GM18526 (cell line): ENCODE results near the gene TEP1.
A peak's percentile ranks its signal among the peaks of the same experiment; 100 is the strongest.

Source experiments
- POLR2A ChIP-seq: IDR thresholded peaks from 3 replicates; pipeline ENCODE4 v1.6.1; 2011; ENCODE audit not compliant: insufficient read length; ENCODE audit errors: extremely low read depth

TEP1 gene

DNA sequence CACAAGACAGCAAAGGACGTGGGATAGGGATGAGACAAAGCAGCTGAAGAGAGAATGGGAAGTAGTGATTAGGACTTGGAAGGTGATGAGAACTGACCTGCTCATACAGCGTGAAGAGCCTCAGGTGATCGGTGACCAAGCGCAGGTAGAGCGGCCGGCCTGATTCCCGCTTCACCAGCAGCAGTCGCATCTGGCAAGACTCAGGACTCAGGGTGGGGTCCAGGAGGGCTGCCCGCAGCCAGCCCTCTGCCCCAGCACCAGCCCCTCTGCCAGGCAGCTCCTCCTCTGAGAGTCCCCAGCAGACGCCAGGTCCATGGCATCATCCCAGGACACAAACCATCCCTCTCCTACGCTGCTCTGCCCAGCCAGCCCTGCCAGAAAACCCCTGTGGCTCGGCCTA lies 30.8 kb downstream of the TEP1 start:
- no peak for TF ChIP-seq POLR2A

DNA sequence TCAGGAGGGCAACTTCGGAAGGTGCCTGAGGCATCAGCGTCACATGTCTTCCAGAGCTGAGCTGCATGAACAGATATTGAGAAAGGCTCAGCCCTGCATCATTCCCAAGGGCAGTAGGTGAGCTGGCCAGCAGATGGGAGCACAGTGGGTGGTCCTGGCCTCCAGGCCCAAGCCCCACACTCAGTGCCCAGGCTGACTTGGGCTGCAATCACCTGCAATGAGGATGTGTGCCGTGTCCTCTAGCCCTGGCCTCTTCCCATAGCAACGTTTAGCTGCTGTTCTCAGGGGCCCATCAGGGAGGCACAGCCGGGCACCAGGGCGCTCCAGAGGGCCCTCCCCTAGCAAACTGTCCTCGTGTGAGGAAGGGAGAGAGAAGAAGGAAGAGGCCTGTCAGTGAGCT lies 32.0 kb downstream of the TEP1 start:
- TF ChIP-seq POLR2A: no peak

DNA sequence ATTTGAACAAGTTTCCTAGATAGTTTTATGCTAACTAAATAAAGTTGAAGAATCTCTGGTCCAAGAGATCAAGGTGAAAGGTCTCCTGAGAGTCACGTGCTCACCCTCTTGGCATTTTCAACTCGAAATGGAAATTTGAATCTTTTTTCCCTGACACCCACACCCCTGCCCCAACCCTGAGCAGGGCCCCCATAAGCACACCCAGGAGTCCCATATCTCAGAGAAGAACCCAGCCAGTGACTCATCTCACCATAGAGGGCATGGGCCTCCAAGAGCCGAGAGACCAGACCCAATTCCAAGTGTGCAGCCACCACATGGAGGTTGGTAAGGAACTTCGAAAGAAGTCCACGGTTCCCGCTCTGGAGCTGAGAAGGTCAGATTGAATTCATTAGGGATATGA lies 32.6 kb downstream of the TEP1 start:
- no peak for TF ChIP-seq POLR2A

DNA sequence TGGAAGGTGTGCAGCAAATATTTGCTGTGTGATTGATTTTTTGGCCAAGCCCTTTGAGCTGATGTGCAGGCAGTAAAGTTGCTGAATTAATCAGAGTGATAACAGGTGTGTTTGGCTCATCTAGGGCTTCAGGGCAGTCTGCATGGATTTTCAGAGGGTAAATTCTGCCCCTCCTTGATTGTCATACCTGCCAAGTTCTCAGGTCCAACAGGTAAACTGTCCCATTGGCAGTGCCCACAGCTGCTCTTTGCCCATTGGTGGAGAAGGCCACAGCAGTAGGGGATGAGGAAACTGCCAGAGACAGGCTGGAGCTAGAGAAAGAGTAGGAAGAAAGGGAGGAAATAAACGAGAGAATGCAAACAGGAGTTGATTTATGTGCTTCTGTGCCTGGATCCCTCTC lies 33.6 kb downstream of the TEP1 start:
- no peak for TF ChIP-seq POLR2A

DNA sequence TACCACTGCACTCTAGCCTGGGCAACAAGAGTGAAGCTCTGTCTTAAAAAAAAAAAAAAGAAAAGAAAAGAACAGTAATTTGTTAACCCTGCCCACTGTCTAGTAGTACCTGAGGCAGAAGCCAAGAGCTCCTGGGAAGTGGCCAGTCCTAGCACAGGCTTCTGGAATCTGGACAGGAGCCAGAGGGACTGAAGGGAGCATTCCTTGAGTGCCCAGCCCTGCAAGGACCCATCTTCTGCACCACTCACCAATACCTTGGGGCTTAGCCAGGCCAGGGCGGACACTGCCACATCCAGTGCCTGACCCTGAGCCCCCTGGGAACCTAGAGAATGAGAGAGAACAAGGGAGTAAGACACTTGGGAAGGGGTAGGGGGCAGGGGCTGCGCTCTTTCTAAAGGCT lies 36.1 kb downstream of the TEP1 start:
- TF ChIP-seq POLR2A: no peak

DNA sequence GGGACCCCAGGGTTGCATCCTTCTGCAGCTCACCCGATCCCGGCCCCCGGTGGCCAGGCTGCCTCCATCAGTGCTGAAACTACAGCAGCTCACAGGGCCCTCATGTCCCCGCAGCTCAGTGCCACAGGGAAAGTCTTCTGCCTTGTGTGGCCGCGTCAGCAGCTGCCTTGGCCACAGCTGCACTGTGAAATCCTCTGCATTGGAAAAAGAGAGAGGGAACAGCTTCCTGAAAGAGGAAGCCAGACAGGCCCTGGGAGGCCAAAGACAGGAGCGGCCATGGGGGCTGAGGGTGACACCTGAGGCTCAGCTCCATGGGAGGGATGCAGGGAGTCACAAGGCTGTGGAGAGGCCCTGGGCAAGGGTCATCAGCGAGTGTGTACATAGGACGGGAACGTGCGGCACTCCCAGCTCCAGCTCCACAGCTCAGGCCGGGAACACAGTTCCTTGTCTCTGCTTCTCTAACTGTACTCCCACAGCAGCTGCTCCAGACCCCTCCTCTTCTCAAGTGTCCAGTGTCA lies 37.2 kb downstream of the TEP1 start:
- TF ChIP-seq POLR2A: no peak

DNA sequence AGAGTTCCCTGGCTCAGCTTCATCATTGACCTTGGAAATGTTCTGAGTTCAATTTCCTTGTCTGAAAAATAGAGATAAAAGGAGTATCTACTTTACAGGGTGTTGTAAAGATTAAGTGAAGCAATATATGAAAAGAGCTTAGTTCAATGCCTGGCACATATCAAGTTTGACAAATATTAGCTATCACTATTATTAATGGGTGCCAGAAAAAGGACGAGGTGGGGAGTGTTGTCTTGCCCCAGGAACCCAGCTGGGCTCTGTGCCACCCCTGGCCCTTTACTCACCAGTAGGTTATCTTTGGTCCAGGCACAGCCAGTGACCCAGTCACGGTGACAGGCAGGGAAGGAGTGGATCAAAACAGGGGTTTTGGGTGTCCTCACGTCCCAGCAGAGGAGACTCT lies 37.8 kb downstream of the TEP1 start:
- TF ChIP-seq POLR2A: no peak

DNA sequence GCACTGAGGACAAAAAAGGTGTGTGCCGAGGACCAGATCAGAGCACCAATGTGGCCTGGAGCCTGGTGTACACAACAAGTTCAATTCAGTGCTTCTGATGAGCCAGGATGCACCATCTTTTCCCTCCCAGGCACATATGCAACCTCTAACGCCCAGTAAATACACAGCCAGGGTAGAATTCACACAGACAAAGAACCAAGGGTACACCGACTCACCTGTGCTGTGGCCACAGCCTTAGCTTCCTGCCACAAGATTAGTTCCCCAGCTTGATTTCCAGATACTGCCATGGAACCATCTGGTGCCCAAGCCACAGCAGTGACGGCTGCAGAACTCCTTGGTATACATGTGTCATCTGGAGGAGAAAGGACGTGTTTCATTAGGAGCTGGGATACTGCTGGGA lies 40.5 kb downstream of the TEP1 start:
- no peak for TF ChIP-seq POLR2A

DNA sequence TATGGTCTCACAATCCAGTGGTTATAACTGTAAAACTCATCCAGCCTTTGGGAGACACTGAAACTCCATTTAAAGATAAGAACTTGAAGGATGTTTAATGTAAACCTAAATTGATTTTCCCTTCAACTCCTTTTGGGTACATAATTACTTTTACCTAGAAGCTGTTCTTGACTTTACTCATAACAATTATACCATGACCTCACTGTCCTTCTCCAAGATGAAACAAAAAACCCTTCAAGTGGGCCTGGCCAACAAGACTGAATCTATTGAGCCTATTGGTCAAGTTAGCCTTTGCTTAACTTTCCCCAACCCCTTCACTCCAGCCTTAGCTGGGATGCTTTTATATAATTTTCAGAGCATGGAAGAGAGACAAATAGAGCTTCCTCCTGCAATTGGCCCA lies 47.4 kb downstream of the TEP1 start:
- no peak for TF ChIP-seq POLR2A

DNA sequence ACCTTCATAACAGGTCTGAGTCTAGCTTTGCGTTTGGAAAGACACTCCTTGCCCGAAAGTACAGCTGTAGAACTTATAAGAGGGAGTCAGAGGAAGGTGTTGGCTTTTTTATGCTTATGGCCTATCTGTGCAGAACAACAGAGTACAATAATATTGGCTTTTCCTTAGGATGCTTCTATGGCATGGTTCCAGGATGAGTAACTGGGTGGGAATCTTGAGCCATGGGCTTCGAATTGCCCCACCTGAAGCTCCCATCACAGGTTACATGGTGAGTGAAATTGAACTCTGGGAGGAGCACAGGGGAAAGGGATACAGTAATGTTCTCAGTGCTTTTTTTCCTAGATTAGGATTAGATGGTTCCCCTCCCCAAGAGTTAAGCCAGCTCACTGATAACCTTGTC lies 56.9 kb downstream of the TEP1 start:
- no peak for TF ChIP-seq POLR2A

DNA sequence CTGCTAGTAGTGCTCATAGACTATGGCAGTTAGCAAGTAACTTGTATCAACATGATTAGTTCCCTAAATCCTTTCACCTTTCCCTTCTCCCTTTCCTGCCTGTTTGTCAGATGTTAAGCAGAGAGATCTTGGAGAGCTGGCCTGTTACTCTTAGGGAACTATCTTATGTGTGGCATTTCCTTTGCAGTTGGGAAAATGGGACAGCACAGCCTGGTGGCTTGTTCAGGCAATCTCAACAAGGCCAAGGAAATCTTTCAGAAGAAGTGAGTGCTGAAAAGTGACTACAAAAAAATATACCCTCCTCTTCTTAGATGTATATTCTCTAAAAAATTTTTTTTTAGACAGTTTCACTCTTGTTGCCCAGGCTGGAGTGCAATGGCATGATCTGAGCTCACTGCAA lies 62.4 kb downstream of the TEP1 start:
- TF ChIP-seq POLR2A: no peak

DNA sequence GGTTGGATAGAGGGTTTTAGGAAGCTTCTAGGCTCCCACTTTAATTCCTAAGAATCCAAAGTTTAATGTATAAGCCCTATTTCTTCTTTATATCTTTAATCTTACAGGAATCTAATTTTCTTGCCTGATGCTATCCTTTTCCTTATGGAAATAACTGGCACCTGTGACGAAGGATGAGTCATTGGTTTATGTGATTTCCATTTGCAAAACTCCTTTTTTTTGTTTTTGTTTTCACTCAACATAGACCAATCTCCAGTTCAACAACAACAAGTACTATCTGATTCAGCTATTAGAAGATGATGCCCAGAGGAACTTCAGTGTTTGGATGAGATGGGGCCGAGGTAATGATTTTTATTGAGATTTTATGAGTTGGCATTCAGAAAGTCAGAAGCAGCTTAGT lies 63.0 kb downstream of the TEP1 start:
- TF ChIP-seq POLR2A: no peak

DNA sequence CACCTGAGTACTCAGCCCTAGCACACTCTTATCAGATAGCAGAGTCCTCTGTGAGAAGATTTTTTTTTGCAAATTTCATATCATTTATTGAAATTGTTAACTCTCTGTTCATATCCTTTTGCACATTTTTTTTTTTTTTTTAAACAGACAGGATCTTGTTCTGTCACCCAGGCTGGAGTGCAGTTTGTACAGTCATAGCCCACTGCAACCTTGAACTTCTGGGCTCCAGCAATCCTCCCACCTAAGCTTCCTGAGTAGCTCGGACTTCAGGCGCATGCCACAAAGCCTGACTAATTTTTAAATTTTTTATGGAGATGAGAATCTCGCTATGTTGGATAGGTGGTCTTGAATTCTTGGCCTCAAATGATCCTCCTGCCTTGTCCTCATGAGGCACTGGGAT lies 65.6 kb downstream of the TEP1 start:
- no peak for TF ChIP-seq POLR2A

DNA sequence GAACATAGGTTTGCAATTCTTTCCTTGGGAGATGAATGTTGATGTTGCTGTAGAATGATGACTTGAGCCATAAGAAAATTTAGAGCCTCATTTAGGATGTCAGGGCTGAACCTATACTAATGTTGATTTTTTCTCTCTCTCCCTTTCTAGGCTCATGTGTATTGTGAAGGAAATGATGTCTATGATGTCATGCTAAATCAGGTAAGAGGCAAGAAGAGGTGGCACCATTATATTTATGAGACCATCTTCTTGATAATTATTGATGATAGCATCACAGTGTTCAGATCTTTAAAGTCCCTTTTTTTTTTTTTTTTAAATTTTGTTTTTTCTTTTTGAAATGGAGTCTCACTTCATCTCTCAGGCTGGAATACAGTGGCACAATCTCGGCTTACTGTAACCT lies 66.6 kb downstream of the TEP1 start:
- TF ChIP-seq POLR2A: no peak

DNA sequence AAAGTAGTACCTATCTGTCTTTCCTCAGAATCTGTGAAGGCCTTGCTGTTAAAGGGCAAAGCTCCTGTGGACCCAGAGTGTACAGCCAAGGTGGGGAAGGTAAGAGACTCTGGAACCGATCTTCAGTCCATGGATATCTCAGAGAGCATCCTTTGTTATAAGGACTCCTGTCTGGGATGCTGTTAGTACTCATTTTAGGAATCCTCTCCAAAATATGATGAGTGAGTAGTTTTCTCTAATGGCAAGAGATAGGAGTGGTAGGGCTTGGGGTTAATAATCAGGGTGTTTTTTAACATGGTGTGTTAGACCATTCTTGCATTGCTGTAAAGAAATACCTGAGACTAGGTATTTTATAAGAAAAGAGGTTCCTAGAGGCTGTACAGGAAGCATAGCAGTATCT lies 67.9 kb downstream of the TEP1 start:
- no peak for TF ChIP-seq POLR2A

DNA sequence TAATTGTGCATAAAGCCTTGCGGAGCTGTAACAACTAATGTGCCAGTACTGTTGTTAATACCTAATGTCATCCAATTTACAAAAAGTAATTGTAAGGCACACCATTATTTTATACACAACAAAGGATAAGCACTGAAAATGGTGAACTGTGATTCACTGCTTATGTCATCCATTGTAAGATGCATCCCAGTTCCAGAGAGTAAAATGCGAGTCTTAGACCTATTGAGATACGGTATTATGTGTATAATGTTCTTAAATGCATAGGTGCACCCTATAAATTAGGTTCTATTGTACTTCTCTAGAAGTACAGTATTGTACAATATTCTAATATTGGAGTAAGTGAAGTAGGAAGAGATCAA lies 69.5 kb downstream of the TEP1 start:
- no peak for TF ChIP-seq POLR2A

DNA sequence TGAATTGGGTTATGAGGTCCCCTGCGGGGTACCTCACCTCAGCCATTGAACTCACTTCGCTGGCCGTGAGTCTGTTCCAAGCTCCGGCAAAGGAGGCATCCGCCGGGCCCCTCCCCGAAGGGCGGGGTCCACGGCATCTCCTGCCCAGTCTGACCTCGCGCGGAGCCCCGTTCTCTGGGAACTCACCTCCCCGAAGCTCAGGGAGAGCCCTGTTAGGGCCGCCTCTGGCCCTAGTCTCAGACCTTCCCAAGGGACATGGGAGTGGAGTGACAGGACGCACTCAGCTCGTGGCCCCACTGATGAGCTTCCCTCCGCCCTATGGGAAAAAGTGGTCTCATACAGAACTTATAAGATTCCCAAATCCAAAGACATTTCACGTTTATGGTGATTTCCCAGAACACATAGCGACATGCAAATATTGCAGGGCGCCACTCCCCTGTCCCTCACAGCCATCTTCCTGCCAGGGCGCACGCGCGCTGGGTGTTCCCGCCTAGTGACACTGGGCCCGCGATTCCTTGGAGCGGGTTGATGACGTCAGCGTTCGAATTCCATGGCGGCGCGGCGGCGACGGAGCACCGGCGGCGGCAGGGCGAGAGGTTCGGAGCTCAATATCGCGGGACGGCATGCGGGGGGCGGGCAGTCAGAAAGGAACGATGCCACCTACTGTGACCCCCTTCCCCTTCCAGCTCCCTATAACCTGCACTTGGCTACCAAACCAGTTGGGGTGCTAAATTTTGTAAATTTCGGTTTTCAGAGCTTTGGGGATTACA lies 70.0 kb downstream of the TEP1 start, which contains the start of gene PARP2:
PARP2 (plus strand) TSS at position 544 of the 770 bp plus-strand sequence; CDS start at position 551, 7 bp downstream.
- peak; percentile 99 for TF ChIP-seq POLR2A
